ENCODE results near the gene CYP27A1. TPM values are rescaled to one million over a fixed set of nuclear protein-coding genes. Genes with fewer than 3 reads are reported as not detected.

CYP27A1 gene
- total RNA-seq, 1 experiment from 2014 or later = 12.2 TPM

DNA sequence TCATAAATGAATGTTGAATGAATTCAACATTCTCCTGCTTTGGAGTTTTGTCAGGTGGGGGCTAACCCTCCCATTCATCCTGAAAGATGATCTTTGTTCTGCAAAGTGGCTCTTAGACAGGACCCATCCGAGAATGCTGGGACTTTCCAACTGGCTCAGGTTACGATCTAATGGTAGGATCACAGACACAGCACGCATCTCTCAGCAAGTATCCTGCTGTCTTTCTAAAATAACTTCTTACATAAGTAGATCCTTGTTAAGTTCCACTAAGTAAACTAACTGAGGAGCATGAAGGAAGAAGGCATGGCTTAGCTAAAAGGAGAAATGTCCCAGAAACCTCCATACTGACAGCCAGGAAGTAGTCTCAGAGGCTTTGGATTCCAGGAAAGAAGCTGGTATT is 23.7 kb downstream of the CYP27A1 start:
- intact Hi-C loops (cut with micrococcal nuclease; ENCODE audit: unreplicated experiment) = no loop called here
- CTCF ChIA-PET = no interaction called here
- H3K27ac Mint-ChIP-seq (ENCODE audit: unreplicated experiment) = no peak overlapping the region
- DNase-seq = no peak
- no peaks in the 10 kb centered on the region for H3K36me3 Mint-ChIP-seq (ENCODE audit: insufficient read depth, unreplicated experiment)
- no TSS peak for BruUV-seq (replicated peaks)
- no peak for TF ChIP-seq CTCF (IDR thresholded peaks at IDR 0.05; ENCODE audit: unreplicated experiment)
- H3K9me3 Mint-ChIP-seq (ENCODE audit: low read depth, unreplicated experiment) = peaks cover 2% of the 10 kb centered on the region
- H3K4me3 Mint-ChIP-seq (ENCODE audit: low read depth, unreplicated experiment) = no peak overlapping the region
- H3K27me3 Mint-ChIP-seq (ENCODE audit: unreplicated experiment) = no peaks in the 10 kb centered on the region
- H3K4me1 Mint-ChIP-seq (ENCODE audit: low read depth, unreplicated experiment) = peaks cover 14% of the 10 kb centered on the region

- Mint-ChIP-seq H3K4me1 (ENCODE audit: low read depth, unreplicated experiment) (peaks cover 14% of the 10 kb centered on the region), H3K27me3 (ENCODE audit: unreplicated experiment) (no peaks in the 10 kb centered on the region), H3K4me3 (ENCODE audit: low read depth, unreplicated experiment) (no peak overlapping the region), H3K36me3 (ENCODE audit: insufficient read depth, unreplicated experiment) (no peaks in the 10 kb centered on the region), H3K9me3 (ENCODE audit: low read depth, unreplicated experiment) (peaks cover 2% of the 10 kb centered on the region), H3K27ac (ENCODE audit: unreplicated experiment) (peak overlapping the region; percentile 82)
- intact Hi-C loops (cut with micrococcal nuclease; ENCODE audit: unreplicated experiment) = no loop called here
- DNase-seq = peak; percentile 77
- no peak for TF ChIP-seq CTCF (IDR thresholded peaks at IDR 0.05; ENCODE audit: unreplicated experiment)
- BruUV-seq (replicated peaks) = no TSS peak
- CTCF ChIA-PET = interaction anchor here (0.7 kb wide), 1 partner anchor 52 kb away, joined by 6 read pairs; no protein-coding TSS in a partner anchor
Measured at GRCh38 chr2:218806346-218806978, 24.5 kb downstream of the CYP27A1 start.

- CTCF ChIA-PET = interaction anchor here (0.6 kb wide), 1 partner anchor 87 kb away, joined by 8 read pairs; no protein-coding TSS in a partner anchor
- BruUV-seq (replicated peaks) = no TSS peak
- Mint-ChIP-seq H3K27me3 (ENCODE audit: unreplicated experiment) (no peaks in the 10 kb centered on the region), H3K4me1 (ENCODE audit: low read depth, unreplicated experiment) (peaks cover 14% of the 10 kb centered on the region), H3K27ac (ENCODE audit: unreplicated experiment) (no peak overlapping the region), H3K36me3 (ENCODE audit: insufficient read depth, unreplicated experiment) (no peaks in the 10 kb centered on the region), H3K4me3 (ENCODE audit: low read depth, unreplicated experiment) (no peak overlapping the region), H3K9me3 (ENCODE audit: low read depth, unreplicated experiment) (peaks cover 2% of the 10 kb centered on the region)
- DNase-seq = no peak
- TF ChIP-seq CTCF (IDR thresholded peaks at IDR 0.05; ENCODE audit: unreplicated experiment) = no peak
- intact Hi-C loops (cut with micrococcal nuclease; ENCODE audit: unreplicated experiment) = no loop called here
Measured at GRCh38 chr2:218807626-218808025, 25.7 kb downstream of the CYP27A1 start.

GRCh38 chr2:218809515-218809914 is 27.6 kb downstream of the CYP27A1 start:
- no peak for DNase-seq
- Mint-ChIP-seq H3K27ac (ENCODE audit: unreplicated experiment) (no peak overlapping the region), H3K4me3 (ENCODE audit: low read depth, unreplicated experiment) (no peak overlapping the region), H3K9me3 (ENCODE audit: low read depth, unreplicated experiment) (peaks cover 2% of the 10 kb centered on the region), H3K36me3 (ENCODE audit: insufficient read depth, unreplicated experiment) (no peaks in the 10 kb centered on the region), H3K27me3 (ENCODE audit: unreplicated experiment) (no peaks in the 10 kb centered on the region), H3K4me1 (ENCODE audit: low read depth, unreplicated experiment) (peaks cover 24% of the 10 kb centered on the region)
- CTCF ChIA-PET = interaction anchor here (0.7 to 0.8 kb wide), 2 partner anchors 203 to 265 kb away, joined by 4 to 7 read pairs; no protein-coding TSS in a partner anchor
- no TSS peak for BruUV-seq (replicated peaks)
- intact Hi-C loops (cut with micrococcal nuclease; ENCODE audit: unreplicated experiment) = no loop called here
- TF ChIP-seq CTCF (IDR thresholded peaks at IDR 0.05; ENCODE audit: unreplicated experiment) = no peak
